ENCODE results near the gene CPB1.

CPB1 gene

GRCh38 chr3:148839805-148840204 is 12.2 kb downstream of the CPB1 start:
- no peak for DNase-seq

- DNase-seq, result no peak
Measured at GRCh38 chr3:148840451-148840850, 12.8 kb downstream of the CPB1 start.

- no peak for DNase-seq
Measured at GRCh38 chr3:148845756-148846395, 18.3 kb downstream of the CPB1 start.

- peak; percentile 57 for DNase-seq
Measured at GRCh38 chr3:148847351-148847750, 19.7 kb downstream of the CPB1 start.

- DNase-seq, result no peak
Measured at GRCh38 chr3:148848410-148848809, 20.8 kb downstream of the CPB1 start.

- no peak for DNase-seq
Measured at GRCh38 chr3:148852271-148852992, 24.8 kb downstream of the CPB1 start.

GRCh38 chr3:148853076-148853475 is 25.5 kb downstream of the CPB1 start:
- no peak for DNase-seq

GRCh38 chr3:148854061-148854460 is 26.4 kb downstream of the CPB1 start:
- DNase-seq, result no peak

GRCh38 chr3:148856384-148856783 is 28.8 kb downstream of the CPB1 start:
- DNase-seq, result no peak

- DNase-seq, result no peak
Measured at GRCh38 chr3:148857316-148857715, 29.7 kb downstream of the CPB1 start.

GRCh38 chr3:148861277-148861869 is 33.8 kb downstream of the CPB1 start:
- peak; percentile 72 for DNase-seq

GRCh38 chr3:148863297-148863696 is 35.7 kb downstream of the CPB1 start:
- no peak for DNase-seq

GRCh38 chr3:148863814-148864213 is 36.2 kb downstream of the CPB1 start:
- no peak for DNase-seq

- no peak for DNase-seq
Measured at GRCh38 chr3:148865049-148865448, 37.4 kb downstream of the CPB1 start, which contains the start of gene CPA3. Gene CPA3, plus strand, starts transcription at chr3:148865296. Its CDS starts 12 bp downstream, at chr3:148865308.

- peak; percentile 64 for DNase-seq
Measured at GRCh38 chr3:148866261-148866660, 38.6 kb downstream of the CPB1 start.

- no peak for DNase-seq
Measured at GRCh38 chr3:148873270-148873927, 45.8 kb downstream of the CPB1 start.

- DNase-seq, result peak; percentile 11
Measured at GRCh38 chr3:148873977-148874376, 46.4 kb downstream of the CPB1 start.

GRCh38 chr3:148878095-148878494 is 50.5 kb downstream of the CPB1 start:
- DNase-seq, result no peak

- no peak for DNase-seq
Measured at GRCh38 chr3:148879256-148879655, 51.6 kb downstream of the CPB1 start.

GRCh38 chr3:148880681-148881080 is 53.1 kb downstream of the CPB1 start:
- peak; percentile 41 for DNase-seq

- DNase-seq, result peak; percentile 81
Measured at GRCh38 chr3:148881286-148881685, 53.7 kb downstream of the CPB1 start.

- DNase-seq, result peak; percentile 74
Measured at GRCh38 chr3:148882288-148882687, 54.7 kb downstream of the CPB1 start.

- no peak for DNase-seq
Measured at GRCh38 chr3:148883163-148883562, 55.6 kb downstream of the CPB1 start.

- peak; percentile 72 for DNase-seq
Measured at GRCh38 chr3:148884261-148884660, 56.6 kb downstream of the CPB1 start.
